Islet precursor cell (in vitro differentiated cells): ENCODE results near the gene KRT84.
"Not testable (repeated sequence)": the region's sequence is repeated elsewhere in the genome, so short reads cannot be mapped to it uniquely, and the experiment has no call there.

ENCODE experiments used
- DNase-seq: peaks from one replicate; pipeline ENCODE4 v3.0.0-alpha.2; 2018

KRT84 gene

DNA sequence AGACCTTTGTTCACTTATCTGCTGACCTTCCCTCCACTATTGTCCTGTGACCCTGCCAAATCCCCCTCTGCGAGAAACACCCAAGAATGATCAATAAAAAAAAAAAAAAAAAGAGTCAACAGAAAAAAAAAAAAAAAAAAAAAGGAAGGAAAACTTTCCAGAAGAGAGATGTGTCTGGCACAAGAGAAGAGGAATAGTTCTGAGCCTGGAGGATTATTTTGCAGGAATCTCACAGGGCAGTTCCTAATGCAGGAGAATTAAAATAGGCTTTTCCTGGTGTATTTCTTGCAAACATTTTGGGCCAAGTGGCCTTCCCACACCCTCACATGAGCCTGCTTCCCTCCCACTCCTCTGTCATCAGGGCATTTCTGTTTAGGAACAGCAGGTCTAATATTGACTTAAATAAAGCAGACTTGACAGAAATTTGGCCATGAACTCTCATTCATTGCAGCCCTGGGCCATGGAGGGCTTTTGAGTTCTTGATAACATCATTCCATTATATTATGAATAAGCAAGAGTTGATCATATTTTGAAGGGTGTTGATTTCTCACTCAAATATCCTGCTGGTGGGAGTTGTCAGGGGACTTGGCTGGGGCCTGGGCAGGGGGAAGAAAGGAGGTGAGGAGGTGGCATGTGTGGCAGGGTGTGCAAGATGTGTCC lies 25.3 kb upstream of the KRT84 start:
- not testable (repeated sequence) for DNase-seq

DNA sequence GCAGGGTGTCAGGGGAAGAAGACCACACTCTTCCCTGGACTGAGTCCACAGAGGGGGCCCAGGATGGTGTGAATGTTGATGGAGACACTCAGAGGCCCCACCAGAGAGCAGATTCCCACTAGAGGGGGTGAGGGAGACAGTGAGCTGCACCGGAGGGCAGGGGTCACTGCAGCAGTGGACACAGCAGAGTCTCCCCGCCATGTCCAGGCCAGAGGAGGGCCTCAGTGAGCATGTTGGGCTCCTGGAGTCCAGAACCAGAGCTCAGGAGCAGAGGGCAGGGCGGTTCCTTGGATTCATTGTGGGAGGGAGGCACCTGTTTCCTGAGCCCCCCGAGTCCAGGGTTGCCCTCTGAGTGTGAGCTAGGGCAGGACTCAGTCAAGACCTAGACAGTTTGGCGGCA lies 22.5 kb upstream of the KRT84 start:
- no peak for DNase-seq

DNA sequence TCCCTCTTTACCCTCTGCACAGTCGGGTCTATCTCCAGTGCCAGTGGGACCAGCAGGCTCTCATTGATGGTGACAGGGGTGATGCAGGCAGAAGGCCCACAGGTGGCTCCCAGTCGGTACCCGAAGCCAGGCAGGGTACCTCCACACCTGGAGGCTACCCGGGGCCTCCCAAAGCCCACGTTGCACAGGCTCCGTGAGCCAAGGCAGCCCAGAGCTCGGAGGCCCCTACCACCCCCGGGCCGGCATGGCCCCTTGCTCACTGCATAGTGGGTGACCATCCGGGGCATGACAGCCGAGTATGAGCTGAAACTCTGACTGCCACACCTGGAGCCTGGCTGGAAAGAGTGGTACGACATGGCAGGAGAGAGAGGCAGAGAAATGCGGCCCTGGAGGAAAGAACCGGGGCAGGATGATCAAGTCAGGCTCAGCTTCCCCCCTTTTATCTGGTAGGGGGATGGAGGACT lies 20.5 kb upstream of the KRT84 start, which contains the start of gene KRT82:
Gene KRT82 (minus strand): TSS at position 414 of the 464 bp plus-strand sequence. CDS start 58 bp downstream, at position 356.
- DNase-seq = no peak

DNA sequence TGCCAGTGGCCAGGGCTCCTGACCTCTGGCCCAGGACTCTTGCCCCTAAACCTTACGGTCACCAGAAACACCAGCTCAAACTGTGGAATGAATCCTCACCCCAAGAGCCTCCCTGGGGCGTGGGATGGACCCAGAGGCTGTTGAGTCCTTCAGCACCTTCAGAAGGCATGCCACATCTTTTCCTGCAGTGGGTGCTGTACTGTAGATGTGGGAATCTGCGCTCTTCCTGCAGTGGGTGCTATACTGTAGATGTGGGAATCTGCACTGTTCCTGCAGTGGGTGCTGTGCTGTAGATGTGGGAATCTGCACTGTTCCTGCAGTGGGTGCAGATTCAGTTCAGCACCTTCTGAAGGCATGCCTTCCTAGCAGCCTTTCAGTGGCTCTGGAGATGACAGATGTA lies 19.5 kb upstream of the KRT84 start:
- DNase-seq = no peak

DNA sequence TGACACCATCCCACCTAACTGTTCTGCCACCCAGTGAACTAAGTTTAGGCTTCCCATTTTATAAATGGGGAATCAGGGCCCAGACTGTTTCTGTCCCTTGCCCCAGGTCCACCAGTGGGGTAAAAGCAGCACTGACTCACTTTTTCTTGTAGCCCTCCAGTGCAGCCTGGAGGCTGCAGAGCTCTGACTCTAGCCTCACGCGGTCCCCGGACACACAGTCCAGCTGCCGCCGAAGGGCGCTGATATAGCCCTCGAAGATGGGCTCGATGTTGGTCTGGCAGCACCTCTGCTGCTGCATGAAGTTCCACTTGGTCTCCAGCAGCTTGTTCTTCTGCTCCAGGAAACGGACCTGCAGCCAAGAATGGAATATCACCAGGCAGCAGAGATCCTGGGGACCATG lies 18.1 kb upstream of the KRT84 start:
- no peak for DNase-seq

DNA sequence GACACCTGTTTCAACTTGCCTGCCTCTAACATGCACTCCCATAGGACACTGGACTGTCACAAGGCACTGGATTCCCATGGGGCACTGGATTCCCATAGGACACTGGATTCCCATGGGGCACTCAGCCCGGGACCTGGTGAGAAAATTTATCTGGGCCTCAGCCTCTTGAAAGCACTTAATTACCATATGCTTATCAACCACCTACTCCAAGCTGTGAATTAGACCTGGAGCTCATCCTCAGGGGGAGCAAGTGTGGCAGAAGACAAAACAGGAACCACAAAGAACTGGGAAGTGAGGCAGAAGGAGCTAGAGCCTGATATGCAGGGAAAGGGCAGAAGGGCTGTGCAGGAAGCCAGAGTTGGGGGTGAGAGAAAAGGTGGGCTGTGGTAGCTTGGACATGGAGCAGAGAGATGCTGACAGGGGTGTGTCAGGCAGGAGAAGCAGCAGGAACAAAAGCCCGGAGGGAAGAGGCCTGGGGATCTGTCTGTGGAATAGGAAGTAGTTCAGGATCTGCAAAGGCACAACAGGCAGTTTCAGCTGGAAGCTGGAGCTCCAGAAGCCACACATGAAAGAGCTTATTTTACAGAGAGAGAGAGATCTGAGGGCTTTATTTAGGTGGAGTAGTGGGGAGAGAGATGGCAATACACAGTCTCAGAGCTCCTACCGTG lies 17.6 kb upstream of the KRT84 start:
- DNase-seq = no peak

DNA sequence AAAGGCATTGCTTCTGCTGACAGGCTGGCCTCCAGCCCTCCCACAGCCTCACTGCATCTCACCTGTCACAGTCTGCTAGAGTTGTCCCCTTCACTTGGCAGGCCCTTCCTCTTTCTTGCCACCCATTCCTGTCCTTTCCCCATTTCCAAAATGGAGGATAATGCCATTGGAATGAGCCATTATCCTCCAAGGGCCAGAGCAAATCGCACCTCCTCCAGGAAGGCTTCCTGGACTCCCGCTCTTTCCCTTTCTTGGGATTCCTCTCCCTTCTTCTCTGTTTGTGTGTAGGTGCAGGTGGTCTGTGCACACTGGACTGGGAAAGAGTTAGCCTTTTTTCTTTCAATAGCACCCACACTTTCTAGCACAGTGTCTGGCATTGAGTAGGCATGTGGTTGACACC lies 16.9 kb upstream of the KRT84 start:
- no peak for DNase-seq

DNA sequence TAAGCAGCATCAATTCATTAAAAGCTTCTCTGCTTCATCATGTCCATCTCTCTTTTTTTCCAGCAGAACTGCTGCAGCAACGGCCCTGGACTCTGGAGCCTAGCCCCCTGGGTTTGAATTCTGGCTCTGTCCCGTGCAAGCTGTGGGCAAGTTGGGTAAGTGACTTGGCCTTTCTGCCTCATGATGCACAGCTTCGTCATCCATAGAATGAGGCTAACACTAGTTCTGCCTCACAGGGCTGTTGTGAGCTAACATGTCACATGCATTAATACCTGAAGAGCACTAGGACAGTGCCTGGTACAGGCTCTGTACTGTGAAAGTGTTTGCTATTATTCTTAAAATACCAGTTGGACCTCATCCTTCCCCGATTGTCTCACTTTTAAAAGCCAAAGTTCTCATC lies 16.5 kb upstream of the KRT84 start:
- no peak for DNase-seq

DNA sequence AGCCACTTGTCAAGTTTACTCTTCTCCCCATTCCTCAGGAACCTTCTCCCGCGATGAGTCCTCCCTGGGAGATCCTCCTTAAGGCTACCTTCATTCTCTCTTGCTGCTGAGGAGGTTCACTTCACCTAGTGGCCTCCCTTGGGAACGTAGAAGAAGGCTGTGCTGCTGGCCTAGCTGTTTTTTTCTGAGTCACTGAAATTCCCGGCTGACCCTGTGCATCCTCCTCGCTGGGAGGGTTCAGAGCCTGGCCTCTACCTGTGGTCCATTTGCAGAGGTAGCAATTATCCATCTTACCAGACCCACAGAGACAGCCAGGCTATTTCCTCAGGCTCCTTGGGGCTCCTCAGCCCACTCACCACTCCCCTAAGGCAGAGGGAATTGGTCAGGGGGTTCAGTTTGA lies 16.1 kb upstream of the KRT84 start:
- DNase-seq = no peak

DNA sequence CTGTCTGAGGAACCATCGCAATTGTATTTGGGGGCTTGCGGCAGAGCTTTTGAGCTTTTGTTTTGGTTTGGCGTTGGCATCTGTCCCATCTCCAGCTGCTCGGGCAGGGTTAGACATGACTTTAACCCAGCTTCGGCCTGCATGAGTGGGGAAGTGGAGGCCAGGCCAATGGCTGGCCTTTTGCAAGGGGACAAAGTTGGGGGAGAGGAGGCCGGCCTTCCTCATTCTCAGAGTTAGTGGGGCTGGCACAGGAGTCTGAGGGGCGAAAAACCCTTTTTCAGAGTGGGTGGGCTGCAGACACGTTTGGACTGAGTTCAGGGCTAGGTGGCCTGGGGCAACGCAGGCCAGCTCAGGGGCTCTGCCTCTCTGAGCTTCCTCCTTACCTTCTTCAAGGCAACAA lies 15.5 kb upstream of the KRT84 start:
- DNase-seq = no peak

DNA sequence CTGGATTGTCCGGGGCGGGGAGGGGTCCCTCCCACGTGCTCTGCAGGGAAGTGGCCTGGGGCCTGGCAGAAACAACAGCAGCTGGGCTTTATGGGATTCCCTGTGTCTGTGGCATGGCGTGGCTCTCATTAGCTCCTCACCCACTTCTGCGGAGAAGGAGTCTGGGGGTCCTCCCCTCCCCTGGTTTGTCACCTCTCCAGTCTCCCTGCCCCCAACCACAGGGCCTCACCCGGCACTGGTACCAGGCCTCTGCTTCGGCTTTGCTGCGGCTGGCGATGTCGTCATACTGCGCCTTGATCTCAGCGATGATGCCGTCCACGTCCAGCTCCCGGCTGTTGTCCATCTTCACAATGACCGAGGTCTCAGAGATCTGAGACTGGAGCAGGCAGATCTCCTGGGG lies 14.3 kb upstream of the KRT84 start:
- DNase-seq = no peak

DNA sequence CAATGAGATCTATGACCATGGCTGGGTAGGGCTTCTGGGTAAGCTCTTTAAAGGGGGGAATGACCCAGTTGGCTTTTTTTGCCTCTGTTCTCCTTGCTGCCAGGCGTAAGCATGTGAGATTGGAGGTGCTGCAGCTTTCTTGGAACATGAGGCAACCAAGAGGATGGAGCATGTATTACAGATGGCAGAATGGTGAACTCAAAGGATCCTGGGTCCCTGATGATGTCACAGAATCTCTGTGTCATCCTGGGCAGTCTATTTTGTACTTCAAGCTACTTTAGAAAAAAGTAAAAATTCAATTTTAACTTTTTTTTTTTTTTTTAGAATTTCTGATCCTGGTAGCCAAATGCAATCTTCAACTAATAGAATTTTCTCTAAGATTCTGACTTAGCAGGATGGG lies 12.7 kb upstream of the KRT84 start:
- DNase-seq = no peak

DNA sequence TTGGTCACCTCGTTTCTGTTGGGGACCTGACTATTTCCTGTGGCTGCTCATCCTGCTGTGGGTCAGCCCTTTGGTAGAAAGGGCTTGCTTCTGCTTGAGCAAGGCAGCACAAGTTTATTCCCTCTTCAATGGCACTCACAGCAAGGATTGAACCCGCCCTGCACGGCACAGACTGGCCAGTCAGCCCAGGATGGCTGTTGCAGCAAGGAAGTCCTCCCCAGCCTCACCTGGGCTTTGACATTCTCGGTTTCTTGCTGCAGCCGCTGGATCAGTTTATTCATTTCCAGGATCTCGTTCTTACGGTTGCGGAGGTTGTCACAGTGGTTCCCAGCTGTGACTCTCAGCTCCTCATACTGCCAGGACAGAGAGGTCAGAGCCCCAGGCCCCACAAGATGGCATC lies 11.2 kb upstream of the KRT84 start:
- no peak for DNase-seq

DNA sequence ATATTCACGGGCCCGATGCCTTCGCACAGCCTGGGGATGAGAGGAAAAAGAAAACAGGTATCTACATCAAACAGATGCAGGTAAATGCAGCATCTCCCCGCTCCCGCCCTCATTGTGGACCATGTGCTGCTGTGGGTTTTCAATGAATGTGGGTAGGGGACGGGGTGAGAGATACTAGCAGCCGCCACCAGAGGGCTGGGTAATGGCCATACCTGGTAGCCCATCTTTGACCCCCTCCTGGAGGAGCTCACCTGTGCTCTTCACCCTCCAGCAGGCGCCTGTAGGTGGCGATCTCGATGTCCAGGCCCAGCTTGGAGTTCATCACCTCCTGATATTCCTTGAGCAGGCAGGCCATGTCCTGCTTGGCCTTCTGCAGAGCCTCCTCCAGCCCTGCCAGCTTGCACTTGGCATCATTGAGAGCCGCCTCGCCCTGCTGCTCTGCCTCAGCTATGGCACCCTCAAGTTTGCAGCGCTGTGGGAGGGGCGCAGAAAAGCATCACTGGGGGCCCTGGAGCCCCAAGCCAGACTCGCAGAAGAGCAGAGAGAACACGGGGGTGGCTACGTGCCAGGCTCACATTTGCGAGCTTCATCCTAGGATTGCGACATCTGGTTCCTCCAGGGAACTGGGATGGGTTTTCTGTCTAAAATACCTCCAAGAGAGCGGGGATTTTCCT lies 10.4 kb upstream of the KRT84 start:
- peak; percentile 95 for DNase-seq

DNA sequence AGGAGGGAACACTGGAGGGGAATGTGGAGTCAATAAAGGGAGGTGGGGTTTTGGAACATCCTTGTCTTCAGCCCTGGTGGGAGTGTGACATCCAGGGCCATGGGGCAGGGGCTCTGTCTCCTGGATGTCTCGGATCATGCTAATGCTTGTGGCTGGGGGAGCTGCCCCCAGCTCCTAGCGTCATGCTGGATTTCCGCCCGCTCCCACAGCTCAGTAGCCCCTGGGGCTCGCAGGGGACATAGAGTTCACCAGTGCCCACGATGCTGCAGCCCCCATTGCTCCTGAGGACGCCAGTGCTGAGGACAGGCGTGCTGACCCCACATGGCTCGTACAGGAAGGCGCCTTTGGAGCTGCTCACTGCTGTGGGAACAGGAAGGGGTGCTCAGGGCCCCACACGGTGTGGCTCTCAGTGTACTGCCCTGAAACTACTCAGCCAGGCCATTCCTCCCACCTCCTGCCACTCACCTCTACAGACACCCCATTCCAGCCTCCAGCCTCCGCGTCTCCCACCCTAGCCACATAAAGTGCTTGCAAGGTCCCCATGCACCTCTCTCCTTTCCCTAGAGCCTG lies 9.5 kb upstream of the KRT84 start:
- DNase-seq = no peak

DNA sequence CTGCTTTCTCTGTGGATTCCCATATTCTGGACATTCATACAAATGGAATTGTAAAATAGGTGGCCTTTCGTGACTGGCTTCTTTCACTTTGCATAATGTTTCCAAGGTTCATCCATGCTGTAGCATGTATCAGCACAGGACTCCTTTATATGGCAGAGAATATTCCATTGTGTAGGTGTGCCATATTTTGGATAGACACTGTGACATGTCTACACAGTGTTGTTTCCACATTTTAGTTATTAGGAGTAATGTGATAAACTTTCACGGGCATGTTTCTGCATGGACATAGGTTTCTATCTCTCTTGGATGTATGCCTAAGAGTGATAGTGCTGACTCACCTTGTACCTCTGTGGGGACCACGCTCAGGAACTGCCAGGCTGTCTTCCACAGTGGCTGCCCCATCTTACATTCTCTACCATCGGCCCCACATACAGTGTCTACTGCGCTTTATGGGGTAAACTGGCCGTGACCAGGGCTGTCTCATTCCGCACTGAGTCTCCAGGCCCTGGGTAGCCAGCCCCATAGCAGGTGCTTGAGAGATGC lies 7.1 kb upstream of the KRT84 start:
- DNase-seq = no peak

DNA sequence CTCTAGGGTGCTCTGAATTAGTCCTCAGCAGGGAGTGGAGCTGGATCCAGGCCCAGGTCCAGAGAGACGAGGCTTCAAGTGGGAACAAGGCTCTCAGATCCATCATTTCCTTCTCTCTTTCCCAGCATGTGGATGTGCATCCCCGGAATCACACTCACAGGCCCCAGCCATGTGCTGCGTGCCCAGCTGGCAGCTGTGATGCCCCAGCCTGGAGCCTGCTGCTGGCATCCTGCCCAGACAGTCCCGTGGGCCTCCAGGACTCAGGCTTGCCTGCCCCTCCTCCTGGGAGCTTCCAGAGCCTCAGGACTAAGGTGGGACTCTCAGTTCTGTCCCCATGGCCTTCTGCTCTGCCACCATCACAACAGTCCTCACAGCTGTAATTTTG lies 6.2 kb upstream of the KRT84 start:
- DNase-seq = no peak

DNA sequence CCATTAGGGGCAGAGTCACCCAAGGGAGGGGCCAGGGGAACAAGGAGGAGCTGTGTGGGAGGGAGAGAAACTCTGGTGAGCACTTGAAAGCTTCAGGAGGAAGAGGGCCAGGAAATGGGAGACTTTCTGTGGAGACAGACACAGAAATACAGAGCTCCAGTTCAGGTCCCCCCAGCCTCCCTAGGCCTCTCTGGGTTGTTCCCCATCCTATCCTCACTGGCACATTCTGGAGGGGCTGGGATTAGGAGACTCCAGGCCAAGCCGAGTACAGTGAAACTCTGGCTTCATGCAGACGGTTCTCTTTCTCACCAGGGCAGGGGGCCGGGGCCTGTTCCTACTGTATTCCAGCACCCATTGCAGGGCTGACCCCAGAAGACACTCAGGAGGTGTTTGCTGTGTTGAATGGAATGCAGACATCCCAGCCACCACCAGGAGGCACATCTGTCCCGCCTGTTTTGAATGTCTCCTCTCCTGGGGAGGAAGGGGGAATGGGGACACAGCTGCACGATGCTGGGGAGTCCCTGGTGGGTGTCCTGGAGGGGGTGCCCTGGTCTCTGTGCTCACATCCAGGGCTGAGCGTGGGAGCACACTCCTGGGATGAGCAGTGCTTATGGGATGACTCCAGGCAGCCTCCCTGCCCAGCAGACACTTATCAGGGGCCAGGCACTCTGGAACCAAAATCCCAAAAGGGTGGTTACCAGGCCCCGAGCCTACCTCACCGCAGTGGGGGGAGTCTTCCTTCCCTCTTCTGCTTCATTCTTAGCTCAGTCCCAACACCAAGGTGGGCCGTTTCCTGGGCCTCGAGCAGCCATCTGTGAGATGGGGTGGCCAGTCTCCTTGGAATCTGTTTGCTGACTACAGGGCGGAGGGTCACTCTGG lies 5.5 kb upstream of the KRT84 start:
- peak; percentile 79 for DNase-seq

DNA sequence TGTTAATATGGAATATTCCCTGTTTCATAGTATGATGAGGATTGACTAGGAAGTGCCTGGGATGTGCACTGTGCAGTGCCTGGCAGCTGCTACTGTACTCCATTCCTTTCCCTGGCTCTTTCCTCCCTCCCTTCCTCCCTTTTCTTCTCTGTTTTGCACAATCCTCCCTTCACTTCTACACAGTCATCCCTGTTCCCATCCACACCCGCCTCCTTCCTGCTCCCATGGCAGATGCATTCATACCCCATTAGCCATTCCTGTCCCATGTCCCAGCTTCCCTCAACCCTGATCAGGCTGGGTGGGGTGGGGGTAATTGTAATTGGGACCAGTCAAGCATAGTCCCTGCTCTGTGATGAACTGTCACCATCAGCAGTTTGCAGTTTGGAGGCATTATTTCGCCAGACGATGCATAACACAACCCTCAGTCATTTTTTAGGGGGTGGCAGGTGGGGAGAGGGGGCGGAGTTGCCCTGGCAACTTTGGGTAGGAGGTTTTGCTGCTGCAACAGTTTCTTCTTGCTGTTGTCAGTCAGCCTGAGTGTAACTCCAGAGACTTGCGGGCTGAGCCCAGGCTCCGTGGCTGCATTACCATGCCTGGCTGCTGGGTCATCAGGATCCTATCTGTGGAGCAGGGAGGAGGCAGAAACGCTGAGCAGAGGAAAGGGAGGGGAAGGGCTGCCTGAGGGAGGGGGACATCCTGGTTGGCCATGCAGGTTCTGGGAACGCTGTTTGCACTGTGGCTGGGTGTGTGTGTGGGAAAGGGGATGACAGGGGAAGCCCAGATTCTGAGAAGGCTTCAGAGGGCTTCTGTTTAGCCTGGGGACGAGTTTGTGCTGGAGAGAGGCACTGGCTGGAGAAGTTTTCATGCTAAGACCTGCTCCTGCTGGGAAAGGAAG lies 4.1 kb upstream of the KRT84 start:
- DNase-seq = peak; percentile 94

DNA sequence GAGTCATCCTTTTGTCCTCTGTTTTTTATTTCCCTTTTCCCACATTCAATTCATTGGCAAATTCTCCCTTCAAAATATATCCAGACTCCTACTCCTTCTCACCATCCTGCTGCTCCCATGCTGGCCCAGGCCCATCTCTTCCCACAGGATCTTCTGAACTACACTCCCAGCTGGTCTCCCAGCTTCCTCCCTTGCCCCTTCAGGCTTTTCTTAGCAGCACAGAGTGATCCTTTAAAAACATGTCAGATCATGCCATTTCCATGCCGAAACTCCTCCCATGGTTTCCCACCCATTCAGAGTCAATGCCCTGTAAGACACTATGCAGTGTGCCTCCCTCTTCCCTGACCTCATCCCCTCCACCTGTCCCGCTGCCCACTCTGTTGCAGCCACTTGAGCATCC lies 2.4 kb upstream of the KRT84 start:
- no peak for DNase-seq

DNA sequence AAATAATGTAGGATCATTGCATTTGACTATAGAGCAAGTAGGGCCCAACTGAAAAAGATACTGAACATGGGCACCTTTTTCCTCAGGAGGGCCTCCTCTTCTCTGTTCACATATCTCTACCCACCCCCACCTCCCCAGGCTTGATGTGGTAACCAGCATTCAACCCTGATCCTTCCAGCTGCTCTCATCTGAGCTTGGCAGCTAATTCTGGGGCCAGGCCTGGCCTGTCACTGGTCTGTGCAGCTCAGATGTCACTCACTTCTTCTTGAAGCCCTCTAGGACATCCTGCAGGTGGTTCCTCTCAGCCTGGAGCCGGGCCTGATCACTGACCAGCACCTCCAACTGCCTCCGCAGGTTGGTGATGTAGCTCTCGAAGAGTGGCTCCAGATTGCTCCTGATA lies 2.1 kb downstream of the KRT84 start:
- no peak for DNase-seq

DNA sequence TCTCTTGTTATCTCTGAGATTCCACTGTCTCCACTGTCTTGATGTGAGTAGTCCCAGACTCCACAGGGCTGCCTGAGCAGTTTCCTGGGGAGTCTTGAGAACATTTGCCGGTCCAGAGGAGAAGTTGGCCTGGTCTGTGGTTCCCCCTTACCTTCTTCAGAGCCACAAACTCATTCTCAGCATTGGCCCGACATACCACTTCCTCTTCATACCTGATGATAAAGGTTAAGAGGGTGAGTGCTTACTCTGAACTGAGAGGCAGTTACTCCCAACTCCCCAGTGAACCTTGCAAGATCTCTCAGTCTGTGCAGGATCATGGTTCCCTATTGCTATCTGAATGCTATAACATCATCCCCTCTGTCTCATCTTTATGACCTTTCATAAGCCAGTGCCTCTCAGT lies 2.6 kb downstream of the KRT84 start:
- DNase-seq = no peak
